SU-DHL-6 (cell line): ENCODE measurements around the gene RPL12.

Source experiments
- EZH2phosphoT487 ChIP-seq: fragments of 200-600 bp; sonication (generic), shearing (Covaris generic); conservative IDR thresholded peaks from 2 replicates; pipeline ENCODE4 v1.6.1; 2018; ENCODE audit warnings: mild to moderate bottlenecking, antibody characterized with exemption, low read length, moderate library complexity, mixed read lengths
- TF ChIP-seq, protein P1 (sequence below): fragments of 200-600 bp; sonication (generic); IDR thresholded peaks from one replicate; pipeline ENCODE4 v1.5.1; 2017; ENCODE audit warnings: antibody characterized with exemption, mild to moderate bottlenecking, low read length, moderate library complexity; ENCODE audit not compliant: insufficient read depth, poor library complexity, severe bottlenecking

DNA sequence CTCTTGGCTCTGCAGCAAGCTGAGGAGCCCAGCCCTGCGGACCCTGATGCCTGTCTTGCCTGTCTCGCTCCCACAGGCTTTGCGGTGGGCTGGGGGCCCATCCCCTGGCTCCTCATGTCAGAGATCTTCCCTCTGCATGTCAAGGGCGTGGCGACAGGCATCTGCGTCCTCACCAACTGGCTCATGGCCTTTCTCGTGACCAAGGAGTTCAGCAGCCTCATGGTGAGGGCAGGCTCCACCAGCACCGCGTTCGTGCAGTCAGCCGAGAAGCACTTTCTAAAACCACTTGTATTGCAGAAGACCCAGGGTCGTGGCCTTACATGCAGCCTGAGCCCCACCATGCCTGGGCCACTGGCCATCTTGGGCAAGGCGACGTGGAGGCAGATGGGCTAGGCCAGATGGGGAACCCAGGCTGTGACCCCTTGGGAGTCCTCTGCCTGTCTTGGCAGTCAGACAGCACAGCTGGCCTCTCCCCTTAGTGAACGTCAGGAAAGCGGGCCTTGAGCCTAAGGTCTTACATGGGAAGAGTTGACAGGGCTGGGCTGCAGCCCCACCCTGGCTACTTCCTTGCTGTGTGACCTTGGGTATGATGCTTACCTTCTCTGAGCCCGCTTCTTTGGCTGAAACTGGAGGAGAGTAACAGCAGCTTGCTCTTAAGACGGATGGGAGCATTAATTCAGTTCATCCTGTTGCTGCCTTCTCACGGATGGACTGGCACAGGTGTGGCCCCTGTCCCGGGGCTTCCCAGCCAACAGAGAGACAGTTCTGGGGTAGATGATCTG, 45.7 kb downstream of the RPL12 start:
- TF ChIP-seq, protein P1, sequence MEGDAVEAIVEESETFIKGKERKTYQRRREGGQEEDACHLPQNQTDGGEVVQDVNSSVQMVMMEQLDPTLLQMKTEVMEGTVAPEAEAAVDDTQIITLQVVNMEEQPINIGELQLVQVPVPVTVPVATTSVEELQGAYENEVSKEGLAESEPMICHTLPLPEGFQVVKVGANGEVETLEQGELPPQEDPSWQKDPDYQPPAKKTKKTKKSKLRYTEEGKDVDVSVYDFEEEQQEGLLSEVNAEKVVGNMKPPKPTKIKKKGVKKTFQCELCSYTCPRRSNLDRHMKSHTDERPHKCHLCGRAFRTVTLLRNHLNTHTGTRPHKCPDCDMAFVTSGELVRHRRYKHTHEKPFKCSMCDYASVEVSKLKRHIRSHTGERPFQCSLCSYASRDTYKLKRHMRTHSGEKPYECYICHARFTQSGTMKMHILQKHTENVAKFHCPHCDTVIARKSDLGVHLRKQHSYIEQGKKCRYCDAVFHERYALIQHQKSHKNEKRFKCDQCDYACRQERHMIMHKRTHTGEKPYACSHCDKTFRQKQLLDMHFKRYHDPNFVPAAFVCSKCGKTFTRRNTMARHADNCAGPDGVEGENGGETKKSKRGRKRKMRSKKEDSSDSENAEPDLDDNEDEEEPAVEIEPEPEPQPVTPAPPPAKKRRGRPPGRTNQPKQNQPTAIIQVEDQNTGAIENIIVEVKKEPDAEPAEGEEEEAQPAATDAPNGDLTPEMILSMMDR, result no peak
- no peak for TF ChIP-seq EZH2phosphoT487
